RPMI7951 (cell line): ENCODE measurements around the gene ITGA7. TPM values are rescaled to one million over a fixed set of nuclear protein-coding genes. Genes with fewer than 3 reads are reported as not detected.

Experiments
- DNase-seq: peaks from one replicate; pipeline ENCODE4 v3.0.0-alpha.2; 2012; ENCODE audit warnings: low read depth
- total RNA-seq: library from RNA; depleted of rRNA; stranded (reverse); fragments of >200 nt; shearing (Covaris generic); gene quantifications from 2 replicates; pipeline ENCODE4 v1.2.3, GENCODE V29; 2014; rRNA removed

ITGA7 gene
- total RNA-seq, 1 experiment from 2014 or later, result 11.4 TPM

DNA sequence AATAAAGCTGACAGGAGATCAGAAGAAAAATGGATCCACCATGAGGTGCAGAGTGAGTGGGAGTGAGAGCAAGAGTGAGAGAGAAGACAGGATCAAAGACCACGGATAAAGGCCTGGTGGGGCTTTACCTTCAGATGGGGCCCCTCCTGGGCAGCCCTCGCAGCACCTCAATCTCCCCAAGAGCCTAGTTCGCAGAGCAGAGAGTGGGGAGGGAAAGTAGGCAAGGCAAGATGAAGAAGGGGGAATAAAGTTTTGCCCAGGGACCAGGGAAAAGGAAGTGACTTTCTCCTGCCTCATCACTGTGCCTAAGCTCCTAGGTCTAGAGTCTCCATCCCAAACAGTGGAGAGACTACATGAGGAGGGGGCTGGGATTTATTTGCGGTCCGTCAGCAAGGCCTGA lies 60.7 kb downstream of the ITGA7 start:
- no peak for DNase-seq

DNA sequence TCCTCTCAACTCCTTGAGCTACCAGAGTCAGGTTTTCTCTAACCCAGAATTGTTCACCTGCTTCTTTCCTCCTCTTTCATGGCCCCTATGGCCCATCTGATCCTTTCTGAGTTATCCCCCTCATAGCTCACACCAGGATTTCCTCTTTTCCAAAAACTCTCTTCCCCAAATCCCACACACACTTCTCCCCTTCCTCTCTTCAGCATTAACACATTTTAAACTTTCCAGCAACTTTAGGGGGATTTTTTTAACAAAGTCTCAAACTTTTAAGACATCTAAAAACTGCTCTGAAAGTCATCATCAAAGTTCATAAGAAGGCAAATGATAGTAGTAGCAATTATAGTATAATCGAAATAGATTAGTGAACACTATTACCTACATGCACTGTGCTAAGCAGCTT lies 63.1 kb downstream of the ITGA7 start:
- DNase-seq, result no peak

DNA sequence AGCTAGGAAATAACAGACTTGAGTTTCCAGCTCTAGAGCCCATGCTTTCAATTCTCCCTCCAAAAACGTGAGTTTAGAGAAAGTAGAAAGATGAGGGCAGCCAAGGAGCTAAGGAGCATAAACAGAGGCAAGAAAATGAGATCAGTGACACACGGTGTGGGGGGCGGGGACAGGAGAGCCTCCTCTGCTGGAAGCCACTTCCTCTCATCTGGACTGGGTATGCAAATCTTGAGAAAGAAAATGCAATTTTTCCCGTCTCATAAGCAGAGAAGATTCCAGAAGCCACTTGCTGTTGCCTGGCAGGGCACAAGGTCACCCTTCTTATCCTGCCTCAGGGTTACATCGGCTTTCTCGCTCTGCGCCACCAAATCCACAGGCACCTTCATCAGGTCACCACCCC lies 65.0 kb downstream of the ITGA7 start:
- no peak for DNase-seq

DNA sequence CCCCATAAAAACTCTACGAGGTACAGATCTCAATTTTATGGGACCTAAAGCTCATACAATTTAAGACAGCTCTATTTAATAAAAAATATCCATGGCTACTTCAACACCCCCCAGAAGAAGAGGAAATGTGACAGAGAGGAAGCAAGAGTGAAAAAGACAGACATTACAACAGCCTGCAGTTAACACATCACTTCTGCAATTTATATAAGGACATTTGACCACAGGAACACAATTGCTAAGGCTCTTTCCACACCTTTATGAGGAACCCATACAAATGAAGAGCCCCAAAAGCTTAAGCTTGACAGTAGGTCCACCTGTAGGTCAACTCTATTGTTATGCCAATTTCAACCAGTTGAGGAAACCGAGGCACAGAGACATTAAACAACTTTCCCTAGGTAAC lies 65.4 kb downstream of the ITGA7 start:
- no peak for DNase-seq

DNA sequence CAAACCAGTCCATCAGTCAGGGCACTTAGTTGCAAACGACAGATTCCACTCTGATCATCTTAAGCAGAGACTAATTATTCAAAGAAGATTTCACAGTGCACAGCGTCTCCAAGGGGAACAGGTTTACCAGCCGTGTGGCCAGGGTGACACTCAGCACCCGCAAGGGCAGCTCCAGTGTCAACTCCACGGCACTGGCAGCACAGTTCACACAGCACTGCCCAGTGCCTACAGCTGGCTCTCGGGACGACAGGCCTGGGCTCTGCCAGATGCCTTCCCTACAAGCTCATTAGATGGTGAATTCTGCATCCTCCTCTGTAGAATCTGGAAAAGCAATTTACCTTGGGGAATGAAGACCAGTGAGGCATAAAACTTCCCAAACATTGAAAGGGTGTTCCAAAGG lies 66.1 kb downstream of the ITGA7 start:
- no peak for DNase-seq

DNA sequence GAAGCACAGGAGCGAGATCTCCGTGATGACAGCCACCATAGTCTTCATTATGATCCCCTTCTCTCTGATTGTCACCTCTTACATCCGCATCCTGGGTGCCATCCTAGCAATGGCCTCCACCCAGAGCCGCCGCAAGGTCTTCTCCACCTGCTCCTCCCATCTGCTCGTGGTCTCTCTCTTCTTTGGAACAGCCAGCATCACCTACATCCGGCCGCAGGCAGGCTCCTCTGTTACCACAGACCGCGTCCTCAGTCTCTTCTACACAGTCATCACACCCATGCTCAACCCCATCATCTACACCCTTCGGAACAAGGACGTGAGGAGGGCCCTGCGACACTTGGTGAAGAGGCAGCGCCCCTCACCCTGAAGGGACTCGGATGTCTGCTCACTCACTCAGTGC lies 70.2 kb downstream of the ITGA7 start:
- no peak for DNase-seq

DNA sequence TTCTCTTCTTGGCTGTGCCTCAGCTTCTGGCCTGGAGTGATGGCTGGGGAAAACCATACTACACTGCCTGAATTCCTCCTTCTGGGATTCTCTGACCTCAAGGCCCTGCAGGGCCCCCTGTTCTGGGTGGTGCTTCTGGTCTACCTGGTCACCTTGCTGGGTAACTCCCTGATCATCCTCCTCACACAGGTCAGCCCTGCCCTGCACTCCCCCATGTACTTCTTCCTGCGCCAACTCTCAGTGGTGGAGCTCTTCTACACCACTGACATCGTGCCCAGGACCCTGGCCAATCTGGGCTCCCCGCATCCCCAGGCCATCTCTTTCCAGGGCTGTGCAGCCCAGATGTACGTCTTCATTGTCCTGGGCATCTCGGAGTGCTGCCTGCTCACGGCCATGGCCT lies 70.9 kb downstream of the ITGA7 start, which contains the start of gene OR10P1:
Gene OR10P1 (plus strand): TSS at position 40 of the 400 bp plus-strand sequence. CDS start 0 bp downstream, at position 40.
- DNase-seq, result no peak

DNA sequence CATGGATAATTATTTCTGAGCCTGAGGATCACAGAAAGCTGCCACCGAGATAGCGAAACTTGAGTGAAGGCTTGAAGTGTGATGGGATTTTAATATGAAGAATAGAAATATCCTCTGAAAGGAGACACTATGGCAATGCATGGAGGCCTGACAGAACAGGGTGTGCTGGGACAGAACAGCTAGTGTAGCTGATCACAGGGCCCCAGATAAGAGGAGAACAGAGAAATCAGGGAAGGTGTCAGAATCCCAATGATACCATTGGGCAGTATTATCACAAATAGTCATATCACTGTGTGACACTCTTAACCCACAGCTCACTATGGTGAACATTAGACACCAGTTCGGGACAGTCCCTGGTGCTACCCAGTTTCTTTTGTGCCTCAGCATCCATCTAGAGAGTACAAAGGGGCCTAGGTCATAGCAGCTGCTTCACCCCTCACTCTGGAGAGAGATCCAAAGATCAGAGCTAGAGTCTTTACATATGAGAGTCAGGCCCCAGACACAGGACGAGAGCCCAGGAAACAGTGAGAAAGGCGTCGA lies 71.5 kb downstream of the ITGA7 start:
- no peak for DNase-seq

Other genes starting within 250 kb of the ITGA7 start
- not detected in 2 replicates for gene OR6C70, start 237.8 kb downstream of the ITGA7 start, total RNA-seq
- not detected in 2 replicates for gene OR6C68, start 215.5 kb downstream of the ITGA7 start, total RNA-seq
- not detected in 2 replicates for gene OR6C4, start 158.3 kb downstream of the ITGA7 start, total RNA-seq
- gene OR2AP1, start 135.4 kb downstream of the ITGA7 start, total RNA-seq, result not detected in 2 replicates
- gene OR10P1, start 71.0 kb downstream of the ITGA7 start, total RNA-seq, result not detected in 2 replicates
- gene BLOC1S1, start 8.1 kb upstream of the ITGA7 start, total RNA-seq, result 155 and 170 TPM in 2 replicates
- 6.0 and 6.7 TPM in 2 replicates for gene RDH5, start 12.5 kb upstream of the ITGA7 start, total RNA-seq
- 1,417 and 1,738 TPM in 2 replicates for gene CD63, start 21.1 kb upstream of the ITGA7 start, total RNA-seq
- gene GDF11, start 35.2 kb upstream of the ITGA7 start, total RNA-seq, result 1.6 and 2.1 TPM in 2 replicates
- 110 and 137 TPM in 2 replicates for gene SARNP, start 109.8 kb upstream of the ITGA7 start, total RNA-seq
- 25.5 and 37.1 TPM in 2 replicates for gene ORMDL2, start 110.1 kb upstream of the ITGA7 start, total RNA-seq
- gene DNAJC14, start 121.7 kb upstream of the ITGA7 start, total RNA-seq, result 26.0 and 30.8 TPM in 2 replicates
- 4.2 and 4.4 TPM in 2 replicates for gene MMP19, start 135.0 kb upstream of the ITGA7 start, total RNA-seq
- gene PYM1, start 220.0 kb upstream of the ITGA7 start, total RNA-seq, result 21.7 and 22.0 TPM in 2 replicates
- gene DGKA, start 223.3 kb upstream of the ITGA7 start, total RNA-seq, result 16.9 and 23.6 TPM in 2 replicates